HEK293 (cell line): ENCODE data around the gene AFF1.
"Not testable (repeated sequence)": the region's sequence is repeated elsewhere in the genome, so short reads cannot be mapped to it uniquely, and the experiment has no call there.

Source experiments
- CTCF ChIA-PET: fragments of 350-600 bp; formaldehyde crosslinking; extraction: SDS; loops from one replicate; lab custom pipeline; 2021; ENCODE audit warnings: antibody characterized with exemption; lab: Yijun Ruan, JAX
- POLR2A ChIA-PET: fragments of 300-600 bp; formaldehyde crosslinking; extraction: SDS; loops from one replicate; lab custom pipeline; 2020; ENCODE audit warnings: antibody characterized with exemption, inconsistent platforms; lab: Yijun Ruan, JAX
- H3K27ac ChIP-seq: fragments of 200-500 bp; sonication (Bioruptor generic); 2 replicates; pipeline ENCODE4 v1.5.1; 2014; ENCODE audit warnings: low read depth, low read length, control low read depth, inconsistent platforms; ENCODE audit errors: extremely low read depth
- H3K36me3 ChIP-seq, 2 experiments: fragments of 200-500 bp in 1 of 2; sonication (Bioruptor generic) in 1 of 2; 1 replicate in 1 of 2; 2 replicates in 1 of 2; pipeline ENCODE4 v1.5.1; 2014 to 2017; ENCODE audit warnings: inconsistent platforms in 2 of 2, low read length in 2 of 2; ENCODE audit not compliant: control insufficient read depth in 2 of 2, insufficient read depth in 1 of 2
- H3K4me1 ChIP-seq: fragments of 200-500 bp; sonication (Bioruptor generic); 2 replicates; pipeline ENCODE4 v1.5.1; 2014; ENCODE audit warnings: mild to moderate bottlenecking, low read length, inconsistent platforms; ENCODE audit not compliant: control insufficient read depth, insufficient read depth
- H3K4me3 ChIP-seq: 2 replicates; pipeline ENCODE4 v1.5.1; 2011; ENCODE audit warnings: low read depth, mild to moderate bottlenecking, control low read depth, low read length, moderate library complexity
- H3K9me3 ChIP-seq: fragments of 200-500 bp; sonication (Bioruptor generic); 2 replicates; pipeline ENCODE4 v1.5.1; 2014; ENCODE audit warnings: low read depth, low read length, inconsistent platforms; ENCODE audit not compliant: control insufficient read depth, insufficient read depth
- BCL6B ChIP-seq: fragments of 450-650 bp; formaldehyde crosslinking; IDR thresholded peaks from 2 replicates; pipeline ENCODE4 v1.5.1; 2017; ENCODE audit warnings: missing biosample characterization, missing genetic modification characterization
- GFI1B ChIP-seq: fragments of 450-650 bp; formaldehyde crosslinking; IDR thresholded peaks from 2 replicates; pipeline ENCODE4 v1.5.1; 2016; ENCODE audit warnings: missing biosample characterization, missing genetic modification characterization
- KLF10 ChIP-seq: fragments of 450-650 bp; IDR thresholded peaks from 2 replicates; pipeline ENCODE4 v1.5.1; 2018; ENCODE audit warnings: missing biosample characterization, mild to moderate bottlenecking, missing genetic modification characterization
- ZBTB1 ChIP-seq: fragments of 450-650 bp; formaldehyde crosslinking; IDR thresholded peaks from 2 replicates; pipeline ENCODE4 v1.5.1; 2016; ENCODE audit warnings: missing biosample characterization, missing genetic modification characterization
- ZFP3 ChIP-seq: fragments of 450-650 bp; formaldehyde crosslinking; IDR thresholded peaks from 2 replicates; pipeline ENCODE4 v1.5.1; 2016; ENCODE audit warnings: low read depth, missing biosample characterization, missing genetic modification characterization
- ZFP37 ChIP-seq: fragments of 450-650 bp; formaldehyde crosslinking; IDR thresholded peaks from 2 replicates; pipeline ENCODE4 v1.5.1; 2016; ENCODE audit warnings: missing biosample characterization, missing genetic modification characterization
- ZIC2 ChIP-seq: fragments of 450-650 bp; formaldehyde crosslinking; IDR thresholded peaks from 2 replicates; pipeline ENCODE4 v1.5.1; 2016; ENCODE audit warnings: missing biosample characterization, missing genetic modification characterization
- ZNF112 ChIP-seq: fragments of 450-650 bp; formaldehyde crosslinking; IDR thresholded peaks from 2 replicates; pipeline ENCODE4 v1.5.0; 2017; ENCODE audit warnings: missing biosample characterization, missing genetic modification characterization
- ZNF138 ChIP-seq: fragments of 450-650 bp; formaldehyde crosslinking; IDR thresholded peaks from 2 replicates; pipeline ENCODE4 v1.5.1; 2016; ENCODE audit warnings: missing biosample characterization, missing genetic modification characterization, borderline replicate concordance
- ZNF366 ChIP-seq: fragments of 450-650 bp; formaldehyde crosslinking; conservative IDR thresholded peaks from 2 replicates; pipeline ENCODE4 v1.5.1; 2016; ENCODE audit warnings: missing biosample characterization, missing genetic modification characterization
- ZNF548 ChIP-seq: fragments of 450-650 bp; formaldehyde crosslinking; IDR thresholded peaks from 2 replicates; pipeline ENCODE4 v1.5.1; 2016; ENCODE audit warnings: missing biosample characterization, missing genetic modification characterization
- ZNF558 ChIP-seq: fragments of 450-650 bp; formaldehyde crosslinking; IDR thresholded peaks from 2 replicates; pipeline ENCODE4 v1.5.1; 2016; ENCODE audit warnings: missing biosample characterization, missing genetic modification characterization
- ZNF747 ChIP-seq: fragments of 450-650 bp; formaldehyde crosslinking; IDR thresholded peaks from 2 replicates; pipeline ENCODE4 v1.5.1; 2016; ENCODE audit warnings: missing biosample characterization, missing genetic modification characterization
- ZNF792 ChIP-seq: fragments of 450-650 bp; formaldehyde crosslinking; IDR thresholded peaks from 2 replicates; pipeline ENCODE4 v1.5.1; 2016; ENCODE audit warnings: missing biosample characterization, missing genetic modification characterization
- TF ChIP-seq, protein P1 (sequence below): fragments of 450-650 bp; formaldehyde crosslinking; IDR thresholded peaks from 2 replicates; pipeline ENCODE4 v1.5.1; 2017; ENCODE audit warnings: missing biosample characterization, missing genetic modification characterization
- TF ChIP-seq, protein P2 (sequence below): fragments of 450-650 bp; formaldehyde crosslinking; conservative IDR thresholded peaks from 2 replicates; pipeline ENCODE4 v1.5.1; 2016; ENCODE audit warnings: low read depth, missing biosample characterization, missing genetic modification characterization
- TF ChIP-seq, protein P3 (sequence below): fragments of 450-650 bp; formaldehyde crosslinking; IDR thresholded peaks from 2 replicates; pipeline ENCODE4 v1.5.1; 2016; ENCODE audit warnings: missing biosample characterization, missing genetic modification characterization

The AFF1 gene

DNA sequence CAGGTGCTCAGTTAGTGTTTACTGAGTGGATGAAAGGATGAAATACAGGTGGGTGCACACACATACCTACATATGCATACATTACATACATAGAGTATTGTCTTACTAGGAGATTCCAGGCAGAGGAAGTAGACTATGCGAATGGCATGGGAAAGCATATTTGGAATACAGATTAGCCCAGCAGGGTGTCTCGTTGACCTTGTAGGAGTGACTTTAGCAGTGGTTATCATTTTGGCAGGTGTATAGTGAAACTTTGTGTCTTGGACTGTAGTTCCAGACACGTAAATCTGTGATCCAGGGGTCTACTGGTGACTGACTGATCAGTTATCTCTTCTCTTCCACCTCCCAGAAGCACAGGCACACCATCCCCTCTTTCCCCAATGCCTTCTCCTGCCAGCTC is 199.3 kb downstream of the AFF1 start:
- ChIA-PET CTCF (interaction anchor here (1.0 kb wide), 1 partner anchor 714 kb away, joined by 3 read pairs; no protein-coding TSS in a partner anchor), POLR2A (no interaction called here)
- TF ChIP-seq BCL6B (tag by site-specific recombination), result no peak
- TF ChIP-seq, all 188 proteins: peak for 0
- Histone ChIP-seq H3K9me3 (no peaks in the 10 kb centered on the region), H3K4me3 (no peak overlapping the region), H3K4me1 (no peaks in the 10 kb centered on the region), H3K27ac (no peak overlapping the region), H3K36me3 (peaks cover 0 to 70% of the 10 kb centered on the region in 2 experiments; a peak in 1 of 3 replicates)

DNA sequence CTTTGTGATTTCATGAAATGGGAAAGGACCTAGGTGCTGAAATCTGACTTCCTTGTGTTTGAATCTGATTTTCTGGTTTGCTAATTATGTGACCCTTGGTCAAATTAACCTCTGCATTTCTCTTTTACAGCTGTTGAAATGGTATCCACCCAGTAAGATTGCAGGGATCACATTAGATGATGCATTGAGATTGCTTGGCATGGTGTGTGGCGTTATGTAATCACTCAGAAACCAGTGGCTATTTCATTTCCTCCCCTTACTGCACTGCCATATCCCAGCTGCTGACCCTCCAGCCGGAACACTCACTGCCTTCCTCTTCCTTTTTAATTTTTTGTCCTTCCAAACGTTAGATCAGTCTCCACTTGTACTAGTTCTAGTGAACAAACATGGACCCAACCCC is 206.6 kb downstream of the AFF1 start:
- Histone ChIP-seq H3K4me3 (no peak overlapping the region), H3K36me3 (peaks cover 0 to 32% of the 10 kb centered on the region in 2 experiments; a peak in 1 of 3 replicates), H3K4me1 (no peaks in the 10 kb centered on the region), H3K27ac (no peak overlapping the region), H3K9me3 (no peaks in the 10 kb centered on the region)
- TF ChIP-seq ZNF747 (tag by site-specific recombination), result no peak
- TF ChIP-seq ZNF366 (tag by site-specific recombination), result no peak
- TF ChIP-seq, protein P1, sequence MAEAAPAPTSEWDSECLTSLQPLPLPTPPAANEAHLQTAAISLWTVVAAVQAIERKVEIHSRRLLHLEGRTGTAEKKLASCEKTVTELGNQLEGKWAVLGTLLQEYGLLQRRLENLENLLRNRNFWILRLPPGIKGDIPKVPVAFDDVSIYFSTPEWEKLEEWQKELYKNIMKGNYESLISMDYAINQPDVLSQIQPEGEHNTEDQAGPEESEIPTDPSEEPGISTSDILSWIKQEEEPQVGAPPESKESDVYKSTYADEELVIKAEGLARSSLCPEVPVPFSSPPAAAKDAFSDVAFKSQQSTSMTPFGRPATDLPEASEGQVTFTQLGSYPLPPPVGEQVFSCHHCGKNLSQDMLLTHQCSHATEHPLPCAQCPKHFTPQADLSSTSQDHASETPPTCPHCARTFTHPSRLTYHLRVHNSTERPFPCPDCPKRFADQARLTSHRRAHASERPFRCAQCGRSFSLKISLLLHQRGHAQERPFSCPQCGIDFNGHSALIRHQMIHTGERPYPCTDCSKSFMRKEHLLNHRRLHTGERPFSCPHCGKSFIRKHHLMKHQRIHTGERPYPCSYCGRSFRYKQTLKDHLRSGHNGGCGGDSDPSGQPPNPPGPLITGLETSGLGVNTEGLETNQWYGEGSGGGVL (tag by site-specific recombination), result no peak
- TF ChIP-seq ZIC2 (tag by site-specific recombination), result no peak
- no peak for TF ChIP-seq GFI1B (tag by site-specific recombination)
- TF ChIP-seq ZNF558, result no peak
- TF ChIP-seq ZNF548 (tag by site-specific recombination), result no peak
- TF ChIP-seq ZNF792 (tag by site-specific recombination), result no peak
- TF ChIP-seq, protein P2, sequence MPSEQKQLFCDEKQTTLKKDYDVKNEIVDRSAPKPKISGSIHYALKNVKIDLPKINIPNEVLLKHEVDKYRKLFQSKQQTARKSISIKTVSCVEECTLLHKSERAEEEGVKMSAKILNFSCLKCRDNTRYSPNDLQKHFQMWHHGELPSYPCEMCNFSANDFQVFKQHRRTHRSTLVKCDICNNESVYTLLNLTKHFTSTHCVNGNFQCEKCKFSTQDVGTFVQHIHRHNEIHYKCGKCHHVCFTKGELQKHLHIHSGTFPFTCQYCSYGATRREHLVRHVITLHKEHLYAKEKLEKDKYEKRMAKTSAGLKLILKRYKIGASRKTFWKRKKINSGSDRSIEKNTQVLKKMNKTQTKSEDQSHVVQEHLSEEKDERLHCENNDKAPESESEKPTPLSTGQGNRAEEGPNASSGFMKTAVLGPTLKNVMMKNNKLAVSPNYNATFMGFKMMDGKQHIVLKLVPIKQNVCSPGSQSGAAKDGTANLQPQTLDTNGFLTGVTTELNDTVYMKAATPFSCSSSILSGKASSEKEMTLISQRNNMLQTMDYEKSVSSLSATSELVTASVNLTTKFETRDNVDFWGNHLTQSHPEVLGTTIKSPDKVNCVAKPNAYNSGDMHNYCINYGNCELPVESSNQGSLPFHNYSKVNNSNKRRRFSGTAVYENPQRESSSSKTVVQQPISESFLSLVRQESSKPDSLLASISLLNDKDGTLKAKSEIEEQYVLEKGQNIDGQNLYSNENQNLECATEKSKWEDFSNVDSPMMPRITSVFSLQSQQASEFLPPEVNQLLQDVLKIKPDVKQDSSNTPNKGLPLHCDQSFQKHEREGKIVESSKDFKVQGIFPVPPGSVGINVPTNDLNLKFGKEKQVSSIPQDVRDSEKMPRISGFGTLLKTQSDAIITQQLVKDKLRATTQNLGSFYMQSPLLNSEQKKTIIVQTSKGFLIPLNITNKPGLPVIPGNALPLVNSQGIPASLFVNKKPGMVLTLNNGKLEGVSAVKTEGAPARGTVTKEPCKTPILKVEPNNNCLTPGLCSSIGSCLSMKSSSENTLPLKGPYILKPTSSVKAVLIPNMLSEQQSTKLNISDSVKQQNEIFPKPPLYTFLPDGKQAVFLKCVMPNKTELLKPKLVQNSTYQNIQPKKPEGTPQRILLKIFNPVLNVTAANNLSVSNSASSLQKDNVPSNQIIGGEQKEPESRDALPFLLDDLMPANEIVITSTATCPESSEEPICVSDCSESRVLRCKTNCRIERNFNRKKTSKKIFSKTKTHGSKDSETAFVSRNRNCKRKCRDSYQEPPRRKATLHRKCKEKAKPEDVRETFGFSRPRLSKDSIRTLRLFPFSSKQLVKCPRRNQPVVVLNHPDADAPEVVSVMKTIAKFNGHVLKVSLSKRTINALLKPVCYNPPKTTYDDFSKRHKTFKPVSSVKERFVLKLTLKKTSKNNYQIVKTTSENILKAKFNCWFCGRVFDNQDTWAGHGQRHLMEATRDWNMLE (tag by site-specific recombination), result no peak
- ChIA-PET CTCF (no interaction called here), POLR2A (no interaction called here)

- peaks cover 0 to 18% of the 10 kb centered on the region in 2 experiments; a peak in 1 of 3 replicates for H3K36me3 ChIP-seq
- H3K4me3 ChIP-seq, result no peak overlapping the region
- TF ChIP-seq KLF10, result no peak
- TF ChIP-seq ZNF112 (tag by site-specific recombination), result no peak
- no peak for TF ChIP-seq ZFP37 (tag by site-specific recombination)
- no peak for TF ChIP-seq ZBTB1 (tag by site-specific recombination)
- no peak for TF ChIP-seq ZNF138 (tag by site-specific recombination)
- TF ChIP-seq, protein P3, sequence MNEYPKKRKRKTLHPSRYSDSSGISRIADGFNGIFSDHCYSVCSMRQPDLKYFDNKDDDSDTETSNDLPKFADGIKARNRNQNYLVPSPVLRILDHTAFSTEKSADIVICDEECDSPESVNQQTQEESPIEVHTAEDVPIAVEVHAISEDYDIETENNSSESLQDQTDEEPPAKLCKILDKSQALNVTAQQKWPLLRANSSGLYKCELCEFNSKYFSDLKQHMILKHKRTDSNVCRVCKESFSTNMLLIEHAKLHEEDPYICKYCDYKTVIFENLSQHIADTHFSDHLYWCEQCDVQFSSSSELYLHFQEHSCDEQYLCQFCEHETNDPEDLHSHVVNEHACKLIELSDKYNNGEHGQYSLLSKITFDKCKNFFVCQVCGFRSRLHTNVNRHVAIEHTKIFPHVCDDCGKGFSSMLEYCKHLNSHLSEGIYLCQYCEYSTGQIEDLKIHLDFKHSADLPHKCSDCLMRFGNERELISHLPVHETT (tag by site-specific recombination), result no peak
- TF ChIP-seq ZFP3, result no peak
- CTCF ChIA-PET, result no interaction called here
- H3K9me3 ChIP-seq, result no peaks in the 10 kb centered on the region
- no peak overlapping the region for H3K27ac ChIP-seq
- no peaks in the 10 kb centered on the region for H3K4me1 ChIP-seq
- POLR2A ChIA-PET, result no interaction called here
These were observed 209.5 kb downstream of the AFF1 start for GRCh38 chr4:87144356-87144755.

- CTCF ChIA-PET, H3K4me3 ChIP-seq, H3K27ac ChIP-seq, POLR2A ChIA-PET, H3K9me3 ChIP-seq, H3K36me3 ChIP-seq, H3K4me1 ChIP-seq: not testable (repeated sequence)
These were observed 211.1 kb downstream of the AFF1 start for GRCh38 chr4:87145934-87146333.
